Endodermal cell (in vitro differentiated cells): ENCODE results near the gene KIAA0586. TPM values are rescaled to one million over a fixed set of nuclear protein-coding genes. Genes with fewer than 3 reads are reported as not detected.

Experiments used
- DNase-seq: peaks from one replicate; pipeline ENCODE4 v3.0.0-alpha.2; 2017
- H3K27ac ChIP-seq: 2 replicates; pipeline ENCODE4 v1.5.1; 2013; ENCODE audit warnings: mild to moderate bottlenecking, low read depth, low read length, moderate library complexity
- H3K27me3 ChIP-seq: 2 replicates; pipeline ENCODE4 v1.6.1; 2013; ENCODE audit warnings: mild to moderate bottlenecking, low read length, moderate library complexity; ENCODE audit not compliant: insufficient read depth, control insufficient read depth, poor library complexity, severe bottlenecking
- H3K36me3 ChIP-seq: 2 replicates; pipeline ENCODE4 v1.7.0; 2013; ENCODE audit warnings: mild to moderate bottlenecking, low read length, moderate library complexity; ENCODE audit not compliant: control insufficient read depth, insufficient read depth
- H3K4me1 ChIP-seq: one replicate; pipeline ENCODE4 v1.7.0; 2013; ENCODE audit warnings: low read length; ENCODE audit not compliant: control insufficient read depth, insufficient read depth
- H3K4me3 ChIP-seq: 2 replicates; pipeline ENCODE4 v1.5.1; 2013; ENCODE audit warnings: mild to moderate bottlenecking, low read length, moderate library complexity
- H3K9ac ChIP-seq: 2 replicates; pipeline ENCODE4 v1.6.1; 2013; ENCODE audit warnings: mild to moderate bottlenecking, low read length, moderate library complexity; ENCODE audit not compliant: poor library complexity, severe bottlenecking; ENCODE audit errors: extremely low read depth
- H3K9me3 ChIP-seq: 2 replicates; pipeline ENCODE4 v1.6.1; 2013; ENCODE audit warnings: mild to moderate bottlenecking, low read length, moderate library complexity; ENCODE audit not compliant: control insufficient read depth
- H3K27ac Mint-ChIP-seq: 2 replicates; pipeline ENCODE4 v1.8.0; 2020; ENCODE audit warnings: mixed read lengths
- H3K27me3 Mint-ChIP-seq: 2 replicates; pipeline ENCODE4 v1.8.0; 2021; ENCODE audit warnings: mild to moderate bottlenecking, mixed read lengths; ENCODE audit not compliant: insufficient read depth
- H3K36me3 Mint-ChIP-seq: 2 replicates; pipeline ENCODE4 v1.8.0; 2020; ENCODE audit warnings: low read depth, mixed read lengths
- H3K4me1 Mint-ChIP-seq: 2 replicates; pipeline ENCODE4 v1.8.0; 2020; ENCODE audit warnings: mixed read lengths
- H3K4me3 Mint-ChIP-seq: 2 replicates; pipeline ENCODE4 v1.8.0; 2020; ENCODE audit warnings: mild to moderate bottlenecking, moderate library complexity, mixed read lengths
- H3K9me3 Mint-ChIP-seq: 2 replicates; pipeline ENCODE4 v1.8.0; 2020; ENCODE audit warnings: mild to moderate bottlenecking, mixed read lengths
- CTCF ChIP-seq: fragments of 200-600 bp; sonication (generic); conservative IDR thresholded peaks from 2 replicates; pipeline ENCODE4 v1.5.0; 2021; ENCODE audit warnings: antibody characterized with exemption, mild to moderate bottlenecking
- WGBS, 2 experiments: methylation state at CpG; one replicate each; pipeline versions ENCODE4 v1.1.5 to v1.1.7; 2013; ENCODE audit warnings: missing lambda C conversion rate in 2 of 2, mixed read lengths in 1 of 2; ENCODE audit not compliant: insufficient coverage in 1 of 2, insufficient read length in 1 of 2; 5-methylcytosine and 5-hydroxymethylcytosine counted together
- total RNA-seq, 2 donors: library from RNA; stranded (reverse); fragmentation: NEBNext Ultra II Directional in 1 of 2; extraction: Animal tissue kit (Norgen Biotek cat#: 25700) in 1 of 2; gene quantifications; 2 replicates in 1 of 2; 3 replicates in 1 of 2; pipeline ENCODE4 v1.2.1, GENCODE V29; 2021

Gene KIAA0586
- total RNA-seq, 2 donors from 2014 or later, result 14.2 to 26.4 TPM

- H3K27ac ChIP-seq, result no peak overlapping the region
- peaks cover 46% of the 10 kb centered on the region for H3K36me3 ChIP-seq
- no peak overlapping the region for H3K4me3 Mint-ChIP-seq
- peaks cover 9% of the 10 kb centered on the region for H3K36me3 Mint-ChIP-seq
- no peak for TF ChIP-seq CTCF
- H3K27ac Mint-ChIP-seq, result no peak overlapping the region
- no peak overlapping the region for H3K9ac ChIP-seq
- H3K4me3 ChIP-seq, result no peak overlapping the region
- WGBS, 2 experiments, result 95 to 100% methylated on average over 1 of the region's 1 CpG
- no peaks in the 10 kb centered on the region for H3K9me3 ChIP-seq
- no peaks in the 10 kb centered on the region for H3K9me3 Mint-ChIP-seq
- no peak for DNase-seq
- H3K4me1 Mint-ChIP-seq, result no peaks in the 10 kb centered on the region
- H3K27me3 Mint-ChIP-seq, result no peaks in the 10 kb centered on the region
- H3K27me3 ChIP-seq, result no peaks in the 10 kb centered on the region
- no peaks in the 10 kb centered on the region for H3K4me1 ChIP-seq
Observed at GRCh38 chr14:58491593-58491992, 64.1 kb downstream of the KIAA0586 start.

GRCh38 chr14:58492044-58492443 lies 64.5 kb downstream of the KIAA0586 start:
- WGBS, 2 experiments, result no CpG with 5 or more reads among the region's 1 CpG

GRCh38 chr14:58501214-58501816 lies 73.8 kb downstream of the KIAA0586 start:
- no peak for DNase-seq
- Mint-ChIP-seq H3K27me3 (no peaks in the 10 kb centered on the region), H3K4me3 (no peak overlapping the region), H3K36me3 (peaks cover 6% of the 10 kb centered on the region), H3K27ac (no peak overlapping the region), H3K9me3 (no peaks in the 10 kb centered on the region), H3K4me1 (no peaks in the 10 kb centered on the region)
- Histone ChIP-seq H3K4me1 (no peaks in the 10 kb centered on the region), H3K27me3 (no peaks in the 10 kb centered on the region), H3K9me3 (no peaks in the 10 kb centered on the region), H3K36me3 (peaks cover 25% of the 10 kb centered on the region), H3K27ac (no peak overlapping the region), H3K9ac (no peak overlapping the region), H3K4me3 (no peak overlapping the region)
- TF ChIP-seq CTCF, result peak; percentile 94
- WGBS, 2 experiments, result 17 to 27% methylated on average over 1 to 2 of the region's 3 CpGs

More at GRCh38 chr14:58492044-58492443, 64.5 kb downstream of the KIAA0586 start:
- H3K36me3 ChIP-seq, result peaks cover 46% of the 10 kb centered on the region
- no peak overlapping the region for H3K4me3 ChIP-seq
- no peaks in the 10 kb centered on the region for H3K9me3 ChIP-seq
- Mint-ChIP-seq H3K4me1 (no peaks in the 10 kb centered on the region), H3K9me3 (no peaks in the 10 kb centered on the region), H3K27me3 (no peaks in the 10 kb centered on the region), H3K27ac (no peak overlapping the region), H3K36me3 (peaks cover 9% of the 10 kb centered on the region), H3K4me3 (no peak overlapping the region)
- TF ChIP-seq CTCF, result no peak
- H3K27ac ChIP-seq, result no peak overlapping the region
- DNase-seq, result no peak
- H3K4me1 ChIP-seq, result no peaks in the 10 kb centered on the region
- no peak overlapping the region for H3K9ac ChIP-seq
- H3K27me3 ChIP-seq, result no peaks in the 10 kb centered on the region
